ENCODE data around the gene ZNF665. TPM values are rescaled to one million over a fixed set of nuclear protein-coding genes. Genes with fewer than 3 reads are reported as not detected.
"Not testable (repeated sequence)": the region's sequence is repeated elsewhere in the genome, so short reads cannot be mapped to it uniquely, and the experiment has no call there.

ZNF665 gene
- polyA plus RNA-seq, 3 donors, result 6.8 to 9.3 (median 7.7) TPM

GRCh38 chr19:53165691-53166091, 27.5 kb downstream of the ZNF665 start:
- DNase-seq (ENCODE audit: extremely low read depth in 1 of 11, low read depth in 9 of 11, low spot score in 4 of 11), result no peak

GRCh38 chr19:53161123-53161522, 32.0 kb downstream of the ZNF665 start:
- no peak for DNase-seq (ENCODE audit: extremely low read depth in 1 of 11, low read depth in 9 of 11, low spot score in 4 of 11)

GRCh38 chr19:53160350-53160749, 32.8 kb downstream of the ZNF665 start:
- no peak for DNase-seq (ENCODE audit: extremely low read depth in 1 of 11, low read depth in 9 of 11, low spot score in 4 of 11)

- peak in 2 of 11 donors; percentile 14 to 29 for DNase-seq (ENCODE audit: extremely low read depth in 1 of 11, low read depth in 9 of 11, low spot score in 4 of 11)
Observed at GRCh38 chr19:53158119-53158656, 35.0 kb downstream of the ZNF665 start.

- DNase-seq (ENCODE audit: extremely low read depth in 1 of 11, low read depth in 9 of 11, low spot score in 4 of 11), result peak in 1 of 11 donors; percentile 6
Observed at GRCh38 chr19:53157626-53158025, 35.5 kb downstream of the ZNF665 start.

- no peak for DNase-seq (ENCODE audit: extremely low read depth in 1 of 11, low read depth in 9 of 11, low spot score in 4 of 11)
Observed at GRCh38 chr19:53156850-53157249, 36.3 kb downstream of the ZNF665 start.

GRCh38 chr19:53147645-53148044, 45.5 kb downstream of the ZNF665 start:
- no peak for DNase-seq (ENCODE audit: extremely low read depth in 1 of 11, low read depth in 9 of 11, low spot score in 4 of 11)

GRCh38 chr19:53140351-53140750, 52.8 kb downstream of the ZNF665 start:
- no peak for DNase-seq (ENCODE audit: extremely low read depth in 1 of 11, low read depth in 9 of 11, low spot score in 4 of 11)

- no peak for DNase-seq (ENCODE audit: extremely low read depth in 1 of 11, low read depth in 9 of 11, low spot score in 4 of 11)
Observed at GRCh38 chr19:53136432-53136831, 56.7 kb downstream of the ZNF665 start.

- peak; percentile 66 to 90 (median 79) for DNase-seq (ENCODE audit: extremely low read depth in 1 of 11, low read depth in 9 of 11, low spot score in 4 of 11)
Observed at GRCh38 chr19:53132141-53132991, 60.8 kb downstream of the ZNF665 start, which contains the start of gene ZNF415. Gene ZNF415 (minus strand): TSS chr19:53132910. CDS start chr19:53122676, 10,234 bp downstream.

- no peak for DNase-seq (ENCODE audit: extremely low read depth in 1 of 11, low read depth in 9 of 11, low spot score in 4 of 11)
Observed at GRCh38 chr19:53131727-53132126, 61.4 kb downstream of the ZNF665 start.

GRCh38 chr19:53131085-53131590, 62.0 kb downstream of the ZNF665 start:
- no peak for DNase-seq (ENCODE audit: extremely low read depth in 1 of 11, low read depth in 9 of 11, low spot score in 4 of 11)

- no peak for DNase-seq (ENCODE audit: extremely low read depth in 1 of 11, low read depth in 9 of 11, low spot score in 4 of 11)
Observed at GRCh38 chr19:53130506-53130905, 62.7 kb downstream of the ZNF665 start.

- not testable (repeated sequence) for DNase-seq (ENCODE audit: extremely low read depth in 1 of 11, low read depth in 9 of 11, low spot score in 4 of 11)
Observed at GRCh38 chr19:53126733-53127526, 66.2 kb downstream of the ZNF665 start.

GRCh38 chr19:53123400-53123799, 69.8 kb downstream of the ZNF665 start:
- no peak for DNase-seq (ENCODE audit: extremely low read depth in 1 of 11, low read depth in 9 of 11, low spot score in 4 of 11)

Other genes starting within 250 kb of the ZNF665 start
- gene ZNF816, start 230.5 kb downstream of the ZNF665 start, polyA plus RNA-seq (ENCODE audit: insufficient read length in 3 of 3), result 10 to 100 TPM; 14.1 to 18.3 (median 16.8) TPM
- gene ERVV-1, start 179.4 kb downstream of the ZNF665 start, polyA plus RNA-seq (ENCODE audit: insufficient read length in 3 of 3), result under 1 TPM; 0.07 to 0.11 (median 0.09) TPM
- under 1 TPM in 1 of 3 donors, not detected in 2; 0.06 TPM for gene ERVV-2, start 148.6 kb downstream of the ZNF665 start, polyA plus RNA-seq (ENCODE audit: insufficient read length in 3 of 3)
- gene ZNF160, start 89.9 kb downstream of the ZNF665 start, polyA plus RNA-seq (ENCODE audit: insufficient read length in 3 of 3), result 10 to 100 TPM; 41.9 to 92.3 (median 46.9) TPM
- 10 to 100 TPM; 21.9 to 30.5 (median 24.0) TPM for gene ZNF415, start 60.4 kb downstream of the ZNF665 start, polyA plus RNA-seq (ENCODE audit: insufficient read length in 3 of 3)
- 10 to 100 TPM; 11.0 to 13.7 (median 12.9) TPM for gene ZNF347, start 34.3 kb downstream of the ZNF665 start, polyA plus RNA-seq (ENCODE audit: insufficient read length in 3 of 3)
- gene ZNF677, start 61.5 kb upstream of the ZNF665 start, polyA plus RNA-seq (ENCODE audit: insufficient read length in 3 of 3), result 10 to 100 TPM; 46.6 to 57.0 (median 54.8) TPM
- not detected for gene VN1R2, start 64.9 kb upstream of the ZNF665 start, polyA plus RNA-seq (ENCODE audit: insufficient read length in 3 of 3)
- not detected for gene VN1R4, start 74.4 kb upstream of the ZNF665 start, polyA plus RNA-seq (ENCODE audit: insufficient read length in 3 of 3)
- gene ZNF845, start 140.4 kb upstream of the ZNF665 start, polyA plus RNA-seq (ENCODE audit: insufficient read length in 3 of 3), result 10 to 100 TPM in 1 of 3 donors, 1 to 10 TPM in 2; 8.4 to 10.4 (median 8.4) TPM
- 10 to 100 TPM in 2 of 3 donors, 1 to 10 TPM in 1; 9.9 to 15.4 (median 12.9) TPM for gene ZNF525, start 172.3 kb upstream of the ZNF665 start, polyA plus RNA-seq (ENCODE audit: insufficient read length in 3 of 3)
- gene ZNF765, start 201.8 kb upstream of the ZNF665 start, polyA plus RNA-seq (ENCODE audit: insufficient read length in 3 of 3), result 10 to 100 TPM; 11.0 to 12.1 (median 11.1) TPM
- 10 to 100 TPM; 12.3 to 13.7 (median 12.9) TPM for gene ZNF761, start 238.6 kb upstream of the ZNF665 start, polyA plus RNA-seq (ENCODE audit: insufficient read length in 3 of 3)

Data from renal cortex interstitium (tissue), 11 donors.